HG02852 (cell line): ENCODE measurements around the gene UPF3B.
"Not testable (repeated sequence)": the region's sequence is repeated elsewhere in the genome, so short reads cannot be mapped to it uniquely, and the experiment has no call there.

Source experiments
- ATAC-seq: cut with Tn5 transposase; IDR thresholded peaks from one replicate; pipeline ENCODE4 v1.9.1; 2021; ENCODE audit warnings: mild to moderate bottlenecking, moderate library complexity; ENCODE audit not compliant: unreplicated experiment

The UPF3B gene, protein sequence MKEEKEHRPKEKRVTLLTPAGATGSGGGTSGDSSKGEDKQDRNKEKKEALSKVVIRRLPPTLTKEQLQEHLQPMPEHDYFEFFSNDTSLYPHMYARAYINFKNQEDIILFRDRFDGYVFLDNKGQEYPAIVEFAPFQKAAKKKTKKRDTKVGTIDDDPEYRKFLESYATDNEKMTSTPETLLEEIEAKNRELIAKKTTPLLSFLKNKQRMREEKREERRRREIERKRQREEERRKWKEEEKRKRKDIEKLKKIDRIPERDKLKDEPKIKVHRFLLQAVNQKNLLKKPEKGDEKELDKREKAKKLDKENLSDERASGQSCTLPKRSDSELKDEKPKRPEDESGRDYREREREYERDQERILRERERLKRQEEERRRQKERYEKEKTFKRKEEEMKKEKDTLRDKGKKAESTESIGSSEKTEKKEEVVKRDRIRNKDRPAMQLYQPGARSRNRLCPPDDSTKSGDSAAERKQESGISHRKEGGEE

DNA sequence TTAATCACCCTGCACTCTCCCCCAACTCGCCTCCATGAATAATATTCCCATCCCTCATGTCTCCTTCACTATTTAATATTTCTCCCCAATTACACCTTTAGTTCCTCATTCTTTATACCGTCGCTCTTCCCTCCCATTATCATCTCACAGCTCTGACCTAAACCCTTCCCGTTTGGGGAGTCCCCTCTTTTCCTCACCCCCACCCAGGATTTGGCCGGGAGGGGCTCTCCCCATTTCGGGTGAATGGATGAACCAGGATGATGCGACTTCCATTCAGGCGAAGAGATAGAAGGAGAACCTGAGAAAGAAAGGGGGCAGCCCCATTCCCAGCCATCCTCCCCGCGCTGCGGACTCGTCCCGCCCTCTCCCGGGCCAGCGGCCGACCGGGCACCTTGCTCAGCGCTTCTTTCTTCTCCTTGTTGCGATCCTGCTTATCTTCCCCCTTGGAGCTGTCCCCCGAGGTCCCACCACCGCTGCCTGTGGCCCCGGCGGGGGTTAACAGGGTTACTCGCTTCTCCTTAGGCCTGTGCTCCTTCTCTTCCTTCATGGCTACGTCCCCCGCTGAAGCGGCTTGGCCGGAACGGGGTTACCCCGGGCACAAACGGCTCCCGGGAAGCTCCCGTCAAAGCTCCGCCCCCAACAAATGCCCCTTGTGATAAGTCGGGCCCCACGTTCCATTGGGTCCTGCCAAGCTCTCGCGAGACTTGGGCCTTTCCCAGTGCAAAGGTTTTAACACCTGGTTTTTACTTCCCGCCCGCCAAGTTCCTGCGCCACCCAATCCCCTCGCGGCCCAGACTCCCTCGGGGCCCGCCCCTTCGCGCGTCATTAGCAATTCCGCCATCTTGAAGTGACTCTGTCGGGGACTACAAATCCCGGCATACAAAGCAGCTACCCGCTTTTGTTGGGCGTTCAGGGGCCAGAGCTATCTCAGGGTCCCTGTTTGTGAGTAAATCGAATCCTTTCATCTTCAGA is at the start of gene UPF3B:
UPF3B (minus strand) TSS at position 582 of the 972 bp plus-strand sequence; CDS start at position 547, 35 bp downstream.
- peak; percentile 98 for ATAC-seq

DNA sequence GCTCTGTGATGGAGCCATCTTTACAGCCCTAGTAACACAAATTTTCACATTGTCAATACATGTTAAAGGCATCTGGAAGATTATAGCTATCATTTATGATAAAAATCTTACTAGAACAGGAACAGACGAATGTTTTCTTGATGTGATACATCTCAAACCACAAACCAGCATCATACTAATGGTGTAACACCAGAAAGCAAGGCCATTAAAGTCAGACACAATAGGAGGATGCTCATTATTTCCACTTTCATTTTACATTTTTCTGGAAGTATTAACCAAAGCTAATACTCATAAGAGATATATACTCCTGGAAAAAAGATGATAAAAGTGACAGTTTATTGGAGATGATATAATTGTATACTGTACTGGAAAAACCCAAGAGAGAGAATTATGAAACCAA is 48.2 kb upstream of the UPF3B start:
- ATAC-seq, result no peak

- no peak for ATAC-seq
Measured at GRCh38 chrX:119899125-119899524, 46.4 kb upstream of the UPF3B start.

GRCh38 chrX:119895843-119896326 is 43.1 kb upstream of the UPF3B start, which contains the start of gene AKAP14:
Gene AKAP14, plus strand, starts transcription at chrX:119895893. Its CDS starts 7,331 bp downstream, at chrX:119903224.
- ATAC-seq, result no peak

GRCh38 chrX:119891961-119892692 is 39.4 kb upstream of the UPF3B start:
- ATAC-seq, result not testable (repeated sequence)

DNA sequence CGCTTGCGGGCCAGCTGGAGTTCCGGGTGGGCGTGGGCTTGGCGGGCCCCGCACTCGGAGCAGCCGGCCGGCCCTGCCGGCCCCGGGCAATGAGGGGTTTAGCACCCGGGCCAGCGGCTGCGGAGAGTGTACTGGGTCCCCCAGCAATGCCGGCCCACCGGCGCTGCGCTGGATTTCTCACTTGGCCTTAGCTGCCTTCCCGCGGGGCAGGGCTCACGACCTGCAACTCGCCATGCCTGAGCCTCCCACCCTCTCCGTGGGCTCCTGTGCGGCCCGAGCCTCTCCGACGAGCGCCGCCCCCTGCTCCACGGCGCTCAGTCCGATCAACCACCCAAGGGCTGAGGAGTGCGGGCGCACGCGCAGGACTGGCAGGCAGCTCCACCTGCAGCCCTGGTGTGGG is 37.9 kb upstream of the UPF3B start:
- not testable (repeated sequence) for ATAC-seq

GRCh38 chrX:119887721-119888425 is 35.1 kb upstream of the UPF3B start:
- peak; percentile 77 for ATAC-seq

GRCh38 chrX:119885554-119886428 is 33.0 kb upstream of the UPF3B start:
- no peak for ATAC-seq

DNA sequence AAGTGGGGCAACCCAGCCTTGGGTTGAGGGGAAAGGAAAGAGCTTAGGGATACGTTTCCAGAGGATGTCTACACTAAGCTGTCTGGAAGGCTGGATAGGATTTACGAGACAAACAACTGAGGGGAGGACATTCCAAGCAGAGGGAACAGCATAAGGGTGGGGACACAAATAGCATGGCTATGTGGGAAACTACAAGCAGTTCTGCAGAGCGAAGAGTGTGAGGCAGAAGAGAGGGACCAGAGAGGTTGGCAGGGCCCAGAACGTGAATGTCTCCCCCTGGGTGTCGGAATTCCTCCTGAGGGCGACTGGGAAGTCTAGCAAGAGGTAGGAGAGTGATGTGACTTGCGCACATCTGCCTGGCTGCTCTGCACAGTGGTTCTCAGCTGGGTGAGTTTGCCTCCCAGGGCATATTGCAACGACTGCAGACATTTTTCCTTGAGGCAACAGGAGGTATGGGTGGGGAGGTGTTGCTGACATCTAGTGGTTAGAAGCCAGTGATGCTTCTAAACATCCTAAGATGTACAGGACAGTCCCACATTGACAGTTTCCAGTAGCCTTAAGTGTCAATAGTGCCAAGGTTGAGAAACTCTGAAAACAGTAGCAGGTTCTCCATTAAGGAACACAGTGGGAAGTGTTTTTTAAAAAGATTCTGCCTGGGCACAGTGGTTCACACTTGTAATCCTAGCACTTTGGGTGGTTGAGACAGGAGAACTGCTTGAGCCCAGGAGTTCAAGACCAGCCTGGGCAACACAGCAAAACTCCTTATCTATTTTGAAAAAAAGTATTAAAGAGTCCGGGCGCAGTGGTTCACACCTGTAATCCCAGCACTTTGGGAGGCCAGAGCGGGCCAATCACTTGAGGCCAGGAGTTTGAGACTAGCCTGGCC is 28.0 kb upstream of the UPF3B start:
- ATAC-seq, result peak; percentile 89

DNA sequence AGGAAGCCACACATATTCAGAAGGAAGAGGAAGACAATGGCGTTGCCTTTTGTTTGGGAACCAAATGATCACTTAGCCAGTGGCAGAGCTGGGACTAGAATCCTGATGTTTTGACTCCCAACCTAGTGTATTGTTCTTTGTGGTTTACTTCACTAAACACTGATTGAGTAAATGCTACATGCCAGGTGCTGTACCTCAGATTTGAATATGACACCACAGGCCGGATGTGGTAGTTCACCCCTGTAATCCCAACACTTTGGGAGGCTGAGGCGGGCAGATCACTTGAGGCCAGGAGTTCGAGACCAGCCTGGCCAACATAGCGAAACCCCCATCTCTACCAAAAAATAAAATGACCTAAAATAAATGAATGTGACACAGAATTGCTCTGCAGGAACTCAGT is 27.3 kb upstream of the UPF3B start:
- no peak for ATAC-seq

DNA sequence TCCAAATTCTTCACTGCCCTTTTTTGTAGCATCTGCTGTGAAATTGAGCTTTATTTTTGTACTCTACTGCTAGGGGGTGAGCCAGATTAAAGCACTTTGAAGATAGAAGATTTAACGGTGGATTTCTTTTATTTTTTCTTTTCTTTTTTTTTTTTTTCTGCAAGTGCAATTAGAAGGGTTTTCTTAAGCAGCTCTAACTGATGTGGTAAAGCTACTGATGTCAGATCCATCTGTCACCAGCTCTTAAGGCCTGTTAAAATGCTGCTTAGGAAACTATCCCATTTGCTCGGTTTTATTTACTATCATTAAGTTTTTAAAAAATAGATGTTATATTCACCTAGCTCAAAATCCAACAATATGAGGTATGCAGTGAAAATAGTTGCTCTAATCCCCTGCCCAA is 26.0 kb upstream of the UPF3B start:
- ATAC-seq, result no peak

DNA sequence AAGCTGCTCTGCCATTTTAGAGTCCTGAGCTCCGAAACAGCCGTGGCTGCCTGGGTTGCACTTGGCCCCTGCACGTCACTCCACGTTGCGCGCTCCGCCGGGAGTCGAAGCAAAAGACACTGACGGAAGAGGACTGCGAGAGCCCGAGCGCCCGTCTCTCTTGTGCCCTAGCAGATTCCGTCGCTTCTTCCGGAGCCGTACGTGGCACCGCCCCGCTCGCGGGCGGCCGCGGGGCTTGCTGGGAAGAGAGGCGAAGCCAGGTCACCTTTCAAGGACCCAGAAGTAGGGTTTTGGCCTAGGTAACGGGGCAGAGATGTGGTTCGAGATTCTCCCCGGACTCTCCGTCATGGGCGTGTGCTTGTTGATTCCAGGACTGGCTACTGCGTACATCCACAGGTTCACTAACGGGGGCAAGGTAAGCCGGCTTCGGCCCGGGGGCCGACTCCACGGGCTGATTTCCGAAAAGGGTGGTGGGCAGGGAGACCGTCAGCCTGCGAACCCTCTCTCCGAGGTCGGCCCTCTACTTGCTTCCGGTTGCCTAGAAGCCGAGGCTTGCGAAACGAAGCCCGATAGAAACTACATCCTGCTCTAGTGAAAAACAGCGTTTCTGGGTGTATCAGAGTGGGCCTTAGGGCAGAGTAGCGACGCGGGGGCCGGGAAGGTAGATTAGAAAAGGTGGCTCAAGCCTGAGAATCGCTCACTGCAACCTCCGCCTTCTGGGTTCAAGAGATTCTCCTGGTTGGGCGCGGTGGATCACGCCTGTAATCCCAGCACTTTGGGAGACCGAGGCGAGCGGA is 19.0 kb upstream of the UPF3B start, which contains the start of the genes NDUFA1 and RNF113A:
NDUFA1 (plus strand) TSS at position 234 of the 797 bp plus-strand sequence; CDS start at position 314, 80 bp downstream.
RNF113A (minus strand) TSS at position 135 of the 797 bp plus-strand sequence; CDS start at position 15, 120 bp downstream.
- ATAC-seq, result peak; percentile 88

DNA sequence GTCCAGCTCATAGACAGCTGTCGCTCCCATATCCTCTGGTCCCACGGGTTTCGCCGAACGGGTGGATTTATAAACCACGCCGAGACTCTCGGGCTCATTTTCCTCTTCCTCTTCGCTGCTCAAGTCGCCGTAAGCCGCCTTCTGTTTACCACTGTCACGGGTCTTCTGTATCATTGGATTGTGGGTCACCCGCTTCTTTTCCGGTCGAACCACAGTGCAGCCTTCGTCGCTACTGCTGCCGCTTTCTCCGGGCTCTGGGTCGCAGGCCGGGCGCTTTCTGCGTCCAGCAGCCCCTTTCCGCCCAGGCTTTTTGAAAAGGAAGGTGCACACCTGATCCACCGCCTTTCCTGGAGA is 18.5 kb upstream of the UPF3B start:
- ATAC-seq, result peak; percentile 48

GRCh38 chrX:119870626-119871131 is 17.9 kb upstream of the UPF3B start:
- ATAC-seq, result peak; percentile 5

DNA sequence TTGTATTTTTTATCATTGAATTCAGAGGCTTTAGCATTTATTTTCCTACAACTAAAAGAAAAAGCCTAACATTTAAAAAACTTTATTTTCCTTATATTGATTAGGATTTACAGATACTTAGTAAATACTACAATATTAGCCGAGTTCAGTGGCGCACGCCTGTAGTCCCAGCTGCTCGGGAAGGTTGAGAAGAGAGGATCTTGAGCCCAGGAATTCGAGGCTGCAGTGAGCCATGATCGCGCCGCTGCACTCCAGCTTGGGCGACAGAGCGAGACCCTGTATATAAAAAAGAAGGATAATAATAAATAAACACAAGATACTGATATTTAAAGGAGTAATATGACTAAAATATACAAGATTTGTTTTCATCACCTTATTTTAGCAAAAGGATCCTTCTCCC is 681 bp upstream of the UPF3B start:
- ATAC-seq, result no peak

DNA sequence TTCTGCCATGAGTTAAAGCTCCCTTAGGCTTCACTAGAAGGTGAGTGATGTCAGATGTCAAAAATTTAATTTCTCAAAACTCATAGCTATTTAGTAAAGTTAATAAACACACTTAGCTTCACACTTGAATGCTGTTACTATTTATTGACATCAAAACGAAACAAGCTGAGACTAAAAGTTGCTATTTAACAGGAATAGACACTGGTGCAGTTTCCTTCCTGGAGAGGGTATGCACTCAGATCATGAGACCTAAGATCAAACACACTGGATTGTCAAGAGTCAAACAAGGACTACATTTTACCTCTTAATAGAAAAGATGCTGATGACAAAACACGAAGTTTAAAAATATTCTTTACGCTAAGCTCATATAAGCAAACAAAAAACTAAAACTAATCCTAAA is 18.9 kb downstream of the UPF3B start:
- no peak for ATAC-seq

- ATAC-seq, result no peak
Measured at GRCh38 chrX:119828446-119828845, 24.3 kb downstream of the UPF3B start.
